Measurements from ENCODE around the gene ZNF429. TPM values are rescaled to one million over a fixed set of nuclear protein-coding genes. Genes with fewer than 3 reads are reported as not detected.
"Not testable (repeated sequence)": the region's sequence is repeated elsewhere in the genome, so short reads cannot be mapped to it uniquely, and the experiment has no call there.

Gene ZNF429
- total RNA-seq, 3 donors from 2014 or later (not counting 1 experiment from before 2014, with no cell fraction given) = 15.7 to 21.0 (median 18.7) TPM

DNA sequence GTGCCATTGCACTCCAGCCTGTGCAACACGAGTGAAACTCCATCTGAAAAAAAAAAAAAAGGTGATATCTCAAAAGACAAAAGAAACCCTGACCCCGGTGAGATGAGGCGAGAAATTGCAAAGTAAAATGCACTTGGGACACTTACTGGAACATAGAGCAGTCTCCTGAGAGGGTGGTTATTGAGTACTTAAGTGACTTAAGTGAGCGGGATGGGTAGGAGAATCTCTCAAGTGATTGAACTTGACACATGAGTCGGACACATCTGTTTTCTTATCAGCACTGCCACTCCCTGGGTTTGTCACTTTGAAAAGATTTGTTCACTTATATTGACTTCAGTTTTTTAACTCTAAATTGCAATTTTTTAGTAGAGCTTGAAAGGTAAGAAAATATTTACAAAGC, 2.8 kb downstream of the ZNF429 start:
- ATAC-seq = no peak
- Histone ChIP-seq H3K27me3 (ENCODE audit: control insufficient read depth, insufficient read depth, low read length) (no peaks in the 10 kb centered on the region), H3K36me3 (ENCODE audit: control insufficient read depth, insufficient read depth, low read length) (no peaks in the 10 kb centered on the region), H3K9me3 (ENCODE audit: control insufficient read depth, insufficient read depth, low read length) (no peaks in the 10 kb centered on the region), H3K4me3 (ENCODE audit: low read length) (no peak overlapping the region), H3K27ac (ENCODE audit: low read length) (no peak overlapping the region), H3K4me1 (ENCODE audit: control insufficient read depth, insufficient read depth, low read length) (peaks cover 22% of the 10 kb centered on the region)
- H3K4me1 Mint-ChIP-seq = peaks cover 28 to 40% of the 10 kb centered on the region in 2 donors
- no peak for DNase-seq
- no peaks in the 10 kb centered on the region for H3K27me3 Mint-ChIP-seq (ENCODE audit: low read depth in 2 of 2)
- WGBS (ENCODE audit: insufficient coverage) = 98% methylated on average over 5 of the region's 5 CpGs
- TF ChIP-seq, protein P1, sequence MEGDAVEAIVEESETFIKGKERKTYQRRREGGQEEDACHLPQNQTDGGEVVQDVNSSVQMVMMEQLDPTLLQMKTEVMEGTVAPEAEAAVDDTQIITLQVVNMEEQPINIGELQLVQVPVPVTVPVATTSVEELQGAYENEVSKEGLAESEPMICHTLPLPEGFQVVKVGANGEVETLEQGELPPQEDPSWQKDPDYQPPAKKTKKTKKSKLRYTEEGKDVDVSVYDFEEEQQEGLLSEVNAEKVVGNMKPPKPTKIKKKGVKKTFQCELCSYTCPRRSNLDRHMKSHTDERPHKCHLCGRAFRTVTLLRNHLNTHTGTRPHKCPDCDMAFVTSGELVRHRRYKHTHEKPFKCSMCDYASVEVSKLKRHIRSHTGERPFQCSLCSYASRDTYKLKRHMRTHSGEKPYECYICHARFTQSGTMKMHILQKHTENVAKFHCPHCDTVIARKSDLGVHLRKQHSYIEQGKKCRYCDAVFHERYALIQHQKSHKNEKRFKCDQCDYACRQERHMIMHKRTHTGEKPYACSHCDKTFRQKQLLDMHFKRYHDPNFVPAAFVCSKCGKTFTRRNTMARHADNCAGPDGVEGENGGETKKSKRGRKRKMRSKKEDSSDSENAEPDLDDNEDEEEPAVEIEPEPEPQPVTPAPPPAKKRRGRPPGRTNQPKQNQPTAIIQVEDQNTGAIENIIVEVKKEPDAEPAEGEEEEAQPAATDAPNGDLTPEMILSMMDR (IDR thresholded peaks at IDR 0.05) = no peak
- H3K4me3 Mint-ChIP-seq = peak overlapping the region; percentile 17
- intact Hi-C loops (cut with micrococcal nuclease) = loop anchor here (5.0 to 10.0 kb wide), 4 partner anchors 183 to 363 kb away; partner anchors contain the start of genes ZNF100, ZNF43, ZNF431 and ZNF708
- no peaks in the 10 kb centered on the region for H3K36me3 Mint-ChIP-seq
- peak overlapping the region; percentile 98 to 99 for H3K27ac Mint-ChIP-seq
- no peaks in the 10 kb centered on the region for H3K9me3 Mint-ChIP-seq

DNA sequence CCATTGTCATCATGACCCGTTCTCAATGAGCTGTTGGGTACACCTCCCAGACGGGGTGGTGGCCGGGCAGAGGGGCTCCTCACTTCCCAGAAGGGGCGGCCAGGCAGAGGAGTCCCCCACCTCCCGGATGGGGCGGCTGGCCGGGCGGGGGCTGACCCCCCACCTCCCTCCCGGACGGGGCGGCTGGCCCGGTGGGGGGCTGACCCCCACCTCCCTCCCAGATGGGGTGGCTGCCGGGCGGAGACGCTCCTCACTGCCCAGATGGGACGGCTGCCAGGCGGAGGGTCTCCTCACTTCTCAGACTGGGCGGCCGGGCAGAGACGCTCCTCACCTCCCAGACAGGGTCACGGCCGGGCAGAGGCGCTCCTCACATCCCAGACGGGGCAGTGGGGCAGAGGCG, 5.7 kb downstream of the ZNF429 start:
- H3K9me3 ChIP-seq (ENCODE audit: control insufficient read depth, insufficient read depth, low read length) = not testable (repeated sequence)

DNA sequence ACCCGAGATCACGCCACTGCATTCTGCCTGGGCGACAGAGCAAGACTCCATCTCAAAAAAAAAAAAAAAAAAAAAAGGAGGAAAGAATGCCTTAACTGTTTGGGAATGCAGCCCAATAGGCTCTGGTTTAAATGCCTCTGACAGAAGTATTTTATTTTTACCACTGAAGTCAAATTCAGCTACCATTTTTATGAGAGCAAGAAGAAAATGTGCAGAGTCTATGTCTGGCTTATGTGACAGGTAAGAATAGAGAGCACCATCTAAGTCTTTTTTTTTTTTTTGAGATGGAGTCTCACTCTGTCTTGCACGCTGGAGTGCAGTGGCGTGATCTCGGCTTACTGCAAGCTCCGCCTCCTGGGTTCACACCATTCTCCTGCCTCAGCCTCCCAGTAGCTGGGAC, 7.2 kb downstream of the ZNF429 start:
- H3K27me3 ChIP-seq (ENCODE audit: control insufficient read depth, insufficient read depth, low read length); H3K27ac Mint-ChIP-seq; H3K4me1 ChIP-seq (ENCODE audit: control insufficient read depth, insufficient read depth, low read length); H3K27ac ChIP-seq (ENCODE audit: low read length); ATAC-seq; H3K9me3 Mint-ChIP-seq; DNase-seq; H3K36me3 ChIP-seq (ENCODE audit: control insufficient read depth, insufficient read depth, low read length); H3K27me3 Mint-ChIP-seq (ENCODE audit: low read depth in 2 of 2); intact Hi-C loops (cut with micrococcal nuclease); H3K9me3 ChIP-seq (ENCODE audit: control insufficient read depth, insufficient read depth, low read length); H3K4me3 ChIP-seq (ENCODE audit: low read length); H3K4me3 Mint-ChIP-seq: not testable (repeated sequence)
- WGBS (ENCODE audit: insufficient coverage) = 96% methylated on average over 6 of the region's 7 CpGs
- Mint-ChIP-seq H3K36me3 (peaks cover 11% of the 10 kb centered on the region), H3K4me1 (peaks cover 25 to 37% of the 10 kb centered on the region in 2 donors)

More for the DNA sequence above, 5.7 kb downstream of the ZNF429 start:
- H3K27me3 ChIP-seq (ENCODE audit: control insufficient read depth, insufficient read depth, low read length); H3K27ac Mint-ChIP-seq; H3K27ac ChIP-seq (ENCODE audit: low read length); intact Hi-C loops (cut with micrococcal nuclease); ATAC-seq; H3K27me3 Mint-ChIP-seq (ENCODE audit: low read depth in 2 of 2); H3K36me3 ChIP-seq (ENCODE audit: control insufficient read depth, insufficient read depth, low read length); DNase-seq; H3K4me3 Mint-ChIP-seq; H3K9me3 Mint-ChIP-seq; H3K36me3 Mint-ChIP-seq; H3K4me3 ChIP-seq (ENCODE audit: low read length): not testable (repeated sequence)
- WGBS (ENCODE audit: insufficient coverage) = 98% methylated on average over 23 of the region's 25 CpGs
- peaks cover 10% of the 10 kb centered on the region for H3K4me1 ChIP-seq (ENCODE audit: control insufficient read depth, insufficient read depth, low read length)
- peaks cover 25 to 39% of the 10 kb centered on the region in 2 donors for H3K4me1 Mint-ChIP-seq

DNA sequence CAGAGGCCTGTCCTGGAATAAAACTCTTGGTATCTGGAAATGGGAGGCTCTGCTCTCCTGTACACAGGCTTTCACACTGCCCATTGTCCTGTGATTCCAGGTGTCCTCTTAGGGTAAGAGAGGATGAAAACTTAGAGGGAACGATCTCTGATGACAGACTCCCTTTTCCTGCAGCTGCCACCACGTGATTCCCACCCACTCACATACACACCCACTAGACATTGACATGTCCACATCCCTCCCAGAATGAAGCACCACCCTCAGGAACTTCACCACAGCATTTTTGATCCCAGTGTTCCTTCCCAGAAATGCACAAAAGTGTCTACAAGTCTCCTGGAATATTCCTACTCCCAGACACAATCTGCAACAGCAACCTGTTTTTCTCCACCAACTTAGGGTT, 8.2 kb downstream of the ZNF429 start:
- Histone ChIP-seq H3K27me3 (ENCODE audit: control insufficient read depth, insufficient read depth, low read length) (no peaks in the 10 kb centered on the region), H3K9me3 (ENCODE audit: control insufficient read depth, insufficient read depth, low read length) (peaks cover 8% of the 10 kb centered on the region), H3K4me1 (ENCODE audit: control insufficient read depth, insufficient read depth, low read length) (no peaks in the 10 kb centered on the region), H3K27ac (ENCODE audit: low read length) (no peak overlapping the region), H3K36me3 (ENCODE audit: control insufficient read depth, insufficient read depth, low read length) (peaks cover under 1% of the 10 kb centered on the region), H3K4me3 (ENCODE audit: low read length) (no peak overlapping the region)
- DNase-seq (no peak), ATAC-seq (no peak)
- peaks cover 21% of the 10 kb centered on the region for H3K36me3 Mint-ChIP-seq
- peaks cover 6 to 7% of the 10 kb centered on the region in 2 donors for H3K9me3 Mint-ChIP-seq
- TF ChIP-seq, protein P1 (IDR thresholded peaks at IDR 0.05) = no peak
- WGBS (ENCODE audit: insufficient coverage) = 89% methylated on average over 2 of the region's 2 CpGs
- no peaks in the 10 kb centered on the region for H3K27me3 Mint-ChIP-seq (ENCODE audit: low read depth in 2 of 2)
- H3K4me1 Mint-ChIP-seq = peaks cover 28% of the 10 kb centered on the region in 2 donors
- H3K27ac Mint-ChIP-seq = peak overlapping the region; percentile 40 to 62
- no peak overlapping the region for H3K4me3 Mint-ChIP-seq
- intact Hi-C loops (cut with micrococcal nuclease) = no loop called here
